Lower lobe of right lung (tissue), 2 donors: ENCODE measurements around the gene DLG5. TPM values are rescaled to one million over a fixed set of nuclear protein-coding genes. Genes with fewer than 3 reads are reported as not detected.

ENCODE experiments used
- ATAC-seq, 2 donors: fragments of 200-7000 bp; cut with Tn5 transposase; one replicate each; pipeline ENCODE4 v1.9.1; 2020 to 2022; ENCODE audit warnings: mild to moderate bottlenecking in 2 of 2, moderate library complexity in 2 of 2
- DNase-seq: peaks from one replicate; pipeline ENCODE4 v3.0.0-alpha.2; 2020
- H3K27ac ChIP-seq: fragments of 200-600 bp; one replicate; pipeline ENCODE4 v1.8.0; 2022
- H3K27me3 ChIP-seq: fragments of 200-600 bp; one replicate; pipeline ENCODE4 v1.8.0; 2022; ENCODE audit warnings: low read depth
- H3K36me3 ChIP-seq: fragments of 200-600 bp; one replicate; pipeline ENCODE4 v1.8.0; 2022; ENCODE audit warnings: mild to moderate bottlenecking
- H3K4me1 ChIP-seq: fragments of 200-600 bp; one replicate; pipeline ENCODE4 v1.8.0; 2022
- H3K4me3 ChIP-seq: fragments of 200-600 bp; one replicate; pipeline ENCODE4 v1.8.0; 2022; ENCODE audit warnings: mild to moderate bottlenecking
- H3K9me3 ChIP-seq: fragments of 200-600 bp; one replicate; pipeline ENCODE4 v1.8.0; 2022
- intact Hi-C: fragments of 100-400 bp; cut with DNase I; formaldehyde crosslinking; loops from one replicate; pipeline ENCODE4 v1.11.0; 2022
- long read RNA-seq: library from polyadenylated mRNA; unstranded; transcript quantifications from one replicate; pipeline ENCODE4 v2.0.0, GENCODE V29; 2021
- total RNA-seq: library from RNA; stranded (reverse); fragmentation: NEBNext Ultra II Directional; extraction: Animal tissue kit (Norgen Biotek cat#: 25700); gene quantifications from one replicate; pipeline ENCODE4 v1.2.1, GENCODE V29; 2021
- TF ChIP-seq, protein P1 (sequence below): fragments of 200-600 bp; IDR thresholded peaks from one replicate; pipeline ENCODE4 v1.8.0; 2022; ENCODE audit warnings: antibody characterized with exemption, mild to moderate bottlenecking
- donor health status: DM: no; HTN: yes; CAD: no; lungs with severe emphysema.

Gene DLG5
- total RNA-seq = 18.7 TPM
- long read RNA-seq, partial matches to known transcripts = 19 of 22 reads
- long read RNA-seq, other reads (novel, unspliced or antisense) = 2 of 22 reads

- TF ChIP-seq, protein P1, sequence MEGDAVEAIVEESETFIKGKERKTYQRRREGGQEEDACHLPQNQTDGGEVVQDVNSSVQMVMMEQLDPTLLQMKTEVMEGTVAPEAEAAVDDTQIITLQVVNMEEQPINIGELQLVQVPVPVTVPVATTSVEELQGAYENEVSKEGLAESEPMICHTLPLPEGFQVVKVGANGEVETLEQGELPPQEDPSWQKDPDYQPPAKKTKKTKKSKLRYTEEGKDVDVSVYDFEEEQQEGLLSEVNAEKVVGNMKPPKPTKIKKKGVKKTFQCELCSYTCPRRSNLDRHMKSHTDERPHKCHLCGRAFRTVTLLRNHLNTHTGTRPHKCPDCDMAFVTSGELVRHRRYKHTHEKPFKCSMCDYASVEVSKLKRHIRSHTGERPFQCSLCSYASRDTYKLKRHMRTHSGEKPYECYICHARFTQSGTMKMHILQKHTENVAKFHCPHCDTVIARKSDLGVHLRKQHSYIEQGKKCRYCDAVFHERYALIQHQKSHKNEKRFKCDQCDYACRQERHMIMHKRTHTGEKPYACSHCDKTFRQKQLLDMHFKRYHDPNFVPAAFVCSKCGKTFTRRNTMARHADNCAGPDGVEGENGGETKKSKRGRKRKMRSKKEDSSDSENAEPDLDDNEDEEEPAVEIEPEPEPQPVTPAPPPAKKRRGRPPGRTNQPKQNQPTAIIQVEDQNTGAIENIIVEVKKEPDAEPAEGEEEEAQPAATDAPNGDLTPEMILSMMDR = no peak
- Histone ChIP-seq H3K36me3 (no peaks in the 10 kb centered on the region), H3K4me1 (peaks cover 29% of the 10 kb centered on the region), H3K4me3 (peak within 1 kb of the TSS; percentile 90), H3K9me3 (no peaks in the 10 kb centered on the region), H3K27ac (peak within 1 kb of the TSS; percentile 65), H3K27me3 (no peaks in the 10 kb centered on the region)
- ATAC-seq = peak; percentile 87 to 92
- peak; percentile 74 for DNase-seq
- intact Hi-C loops = no loop called here
These were observed at the start of gene DLG5 for GRCh38 chr10:77926566-77927401. TSS of gene DLG5 (minus strand) at chr10:77926755. CDS start at chr10:77926520, 235 bp downstream.

DNA sequence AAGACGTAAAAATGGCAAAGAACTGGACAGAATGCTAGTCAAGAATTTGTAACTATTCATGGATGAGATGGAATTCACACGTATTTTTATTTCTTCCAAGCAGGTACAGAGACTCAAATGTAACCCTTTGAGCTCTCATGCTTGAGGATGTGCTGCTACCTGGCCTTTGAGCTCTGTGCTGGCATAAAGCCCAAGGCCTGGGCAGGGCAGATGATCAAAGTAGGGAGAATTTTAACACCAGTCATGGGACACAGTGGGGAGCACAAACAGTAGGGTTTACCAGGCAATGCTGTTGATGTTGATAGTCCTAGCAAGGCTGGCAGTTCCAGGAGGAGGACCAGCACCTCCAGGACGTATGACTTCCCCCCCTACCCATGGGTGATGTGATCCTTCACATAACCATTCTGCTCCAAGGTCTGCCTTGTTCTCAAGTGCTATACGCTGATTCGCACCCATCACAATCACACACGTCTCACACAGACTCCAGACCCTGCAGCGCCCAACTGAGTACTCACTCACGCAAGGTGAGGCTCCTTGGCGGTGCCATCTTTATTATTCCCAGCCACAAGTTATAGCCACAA is 48.6 kb upstream of the DLG5 start:
- DNase-seq (no peak), ATAC-seq (no peak)
- Histone ChIP-seq H3K4me3 (no peak overlapping the region), H3K9me3 (no peaks in the 10 kb centered on the region), H3K36me3 (peaks cover 50% of the 10 kb centered on the region), H3K27me3 (no peaks in the 10 kb centered on the region), H3K27ac (no peak overlapping the region), H3K4me1 (peaks cover 15% of the 10 kb centered on the region)
- intact Hi-C loops = no loop called here
- TF ChIP-seq, protein P1 = no peak

DNA sequence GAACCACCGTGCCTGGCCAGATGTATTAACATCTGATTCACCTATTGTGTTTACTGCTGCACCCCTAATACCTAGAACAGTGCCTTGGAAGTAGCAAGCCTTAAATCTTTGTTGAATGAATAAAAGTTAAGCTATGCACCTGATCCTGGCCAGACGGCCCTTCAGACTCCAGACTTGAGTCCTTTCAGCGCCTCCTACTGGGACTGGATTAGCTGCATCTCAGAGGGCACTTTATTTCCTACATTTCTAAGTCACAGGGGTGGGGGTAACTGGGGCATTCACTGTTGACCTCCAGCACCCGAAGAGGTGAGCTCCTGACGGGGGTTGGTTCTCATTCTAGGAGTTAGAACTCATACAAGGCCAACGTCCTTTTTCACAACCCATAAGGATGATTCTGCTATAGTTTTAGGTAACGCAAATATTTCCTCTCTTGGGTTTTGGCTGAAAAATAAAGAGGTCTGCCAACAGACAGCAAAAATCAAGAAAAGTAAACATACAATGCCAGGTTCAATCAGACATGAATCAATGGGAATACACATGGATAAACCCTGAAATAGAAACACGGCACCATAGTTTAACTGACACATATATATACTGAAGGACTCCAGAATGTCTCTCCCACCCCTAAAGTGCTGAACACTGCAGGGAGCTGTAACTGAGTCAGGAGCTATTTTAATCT is 48.0 kb upstream of the DLG5 start:
- peaks cover 43% of the 10 kb centered on the region for H3K36me3 ChIP-seq
- H3K27ac ChIP-seq = no peak overlapping the region
- TF ChIP-seq, protein P1 = peak; percentile 22
- peaks cover 15% of the 10 kb centered on the region for H3K4me1 ChIP-seq
- no peak for DNase-seq
- no peaks in the 10 kb centered on the region for H3K27me3 ChIP-seq
- H3K9me3 ChIP-seq = no peaks in the 10 kb centered on the region
- no peak overlapping the region for H3K4me3 ChIP-seq
- intact Hi-C loops = no loop called here
- ATAC-seq = peak in 1 of 2 donors; percentile 28

- Histone ChIP-seq H3K27me3 (no peaks in the 10 kb centered on the region), H3K4me3 (no peak overlapping the region), H3K36me3 (peaks cover 31% of the 10 kb centered on the region), H3K4me1 (peaks cover 15% of the 10 kb centered on the region), H3K9me3 (no peaks in the 10 kb centered on the region), H3K27ac (no peak overlapping the region)
- ATAC-seq = no peak
- intact Hi-C loops = no loop called here
- DNase-seq = no peak
- TF ChIP-seq, protein P1 = no peak
These were observed 46.7 kb upstream of the DLG5 start for GRCh38 chr10:77973276-77973675.

- intact Hi-C loops = no loop called here
These were observed 45.6 kb upstream of the DLG5 start for GRCh38 chr10:77972148-77972547.

More at GRCh38 chr10:77972148-77972547, 45.6 kb upstream of the DLG5 start:
- Histone ChIP-seq H3K4me3 (no peak overlapping the region), H3K27me3 (no peaks in the 10 kb centered on the region), H3K36me3 (peaks cover 19% of the 10 kb centered on the region), H3K27ac (no peak overlapping the region), H3K9me3 (no peaks in the 10 kb centered on the region), H3K4me1 (peaks cover 15% of the 10 kb centered on the region)
- ATAC-seq = no peak
- TF ChIP-seq, protein P1 = no peak
- no peak for DNase-seq
